IPS DF 19.7 (cell line): Measurements from ENCODE around the gene LRCOL1.

Source experiments
- DNase-seq: peaks from one replicate; pipeline ENCODE4 v3.0.0-alpha.2; 2013; ENCODE audit warnings: low read depth, low spot score

The LRCOL1 gene

DNA sequence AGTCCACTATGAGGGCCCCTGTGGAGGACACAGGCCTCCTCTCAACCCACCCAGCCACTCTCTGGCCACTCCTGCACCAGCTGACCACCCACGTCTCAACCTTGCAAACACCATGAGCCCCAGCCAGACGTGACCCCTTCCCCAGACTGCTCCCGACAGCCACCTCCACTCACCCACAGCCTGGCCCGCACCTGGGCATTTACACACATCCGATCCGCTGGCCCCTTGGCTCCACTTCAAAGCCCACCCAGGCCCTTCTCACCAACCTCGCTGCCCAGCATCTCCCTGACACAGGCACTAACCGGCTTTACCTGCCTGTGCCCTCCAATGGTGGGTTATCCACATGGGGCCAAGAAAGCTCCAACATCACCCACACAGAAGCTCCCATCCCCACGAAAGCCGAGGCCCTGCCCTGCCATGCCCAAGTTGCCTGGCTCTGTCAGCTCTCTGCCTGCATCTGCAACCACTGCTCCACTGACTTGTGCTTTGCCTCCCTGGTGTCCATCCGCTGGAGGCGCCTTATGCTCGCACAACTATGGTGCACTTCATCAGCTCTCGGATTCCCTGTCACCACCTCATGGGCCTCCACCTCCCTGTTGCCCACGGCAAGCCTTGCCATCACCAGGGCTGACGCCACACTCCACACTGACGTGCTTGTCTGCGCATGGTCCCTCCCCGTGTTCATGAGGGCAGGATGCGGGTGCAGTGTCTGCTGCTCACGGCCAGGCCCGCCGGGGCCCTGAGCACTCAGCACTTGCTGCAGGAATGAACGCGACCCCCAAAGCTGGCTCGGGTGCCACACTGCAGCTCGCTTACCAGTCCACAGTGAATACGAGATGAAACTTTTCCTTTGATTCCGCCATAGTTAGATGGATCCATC lies 24.9 kb upstream of the LRCOL1 start:
- DNase-seq, result no peak

DNA sequence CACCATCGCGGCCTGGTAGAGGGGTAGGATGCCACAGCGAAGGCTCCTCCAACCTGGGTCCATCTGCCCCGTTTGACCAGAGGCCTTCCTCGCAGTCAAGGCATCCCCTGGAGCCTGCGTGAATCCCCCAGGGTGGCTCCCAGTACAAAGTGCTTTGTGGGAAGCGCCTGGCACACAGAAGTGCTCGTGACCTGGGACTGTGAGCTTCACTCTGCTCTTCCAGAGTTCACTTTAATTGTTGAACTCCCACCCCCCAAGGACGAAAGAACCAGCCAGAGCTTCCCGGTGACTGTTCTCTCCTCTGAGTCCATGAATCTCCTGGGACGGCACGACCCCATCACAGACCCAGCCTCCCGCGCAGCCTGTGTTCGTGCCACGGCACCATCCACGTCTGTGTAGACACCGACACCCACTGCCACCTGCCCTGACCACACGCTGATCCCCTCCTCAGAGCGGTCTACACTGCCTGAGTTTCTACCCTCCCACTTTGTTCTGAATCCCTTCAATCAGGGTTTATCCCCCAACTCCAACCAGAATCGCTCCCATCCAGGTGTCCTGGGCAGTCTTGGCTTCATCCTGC lies 24.1 kb upstream of the LRCOL1 start:
- no peak for DNase-seq

DNA sequence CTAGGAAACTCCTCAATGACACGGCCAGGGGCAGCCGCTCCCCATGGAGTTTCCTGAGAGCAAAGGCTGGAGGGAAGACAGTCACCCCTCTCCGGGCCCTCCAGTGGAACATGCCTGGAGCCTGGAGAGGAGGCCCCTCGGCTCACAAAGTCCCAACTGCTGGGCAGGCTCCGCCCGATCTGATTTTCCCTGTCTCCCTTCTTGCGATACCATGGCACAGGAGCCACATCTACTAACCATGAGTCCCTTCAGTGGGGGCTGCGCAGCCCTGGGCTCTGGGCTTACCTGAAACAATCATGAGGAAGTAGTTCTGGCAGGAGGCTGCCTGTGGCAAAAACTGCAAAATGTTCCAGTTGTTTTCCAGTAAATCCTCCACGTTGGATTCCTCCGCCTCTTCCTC lies 23.5 kb upstream of the LRCOL1 start:
- DNase-seq, result no peak

DNA sequence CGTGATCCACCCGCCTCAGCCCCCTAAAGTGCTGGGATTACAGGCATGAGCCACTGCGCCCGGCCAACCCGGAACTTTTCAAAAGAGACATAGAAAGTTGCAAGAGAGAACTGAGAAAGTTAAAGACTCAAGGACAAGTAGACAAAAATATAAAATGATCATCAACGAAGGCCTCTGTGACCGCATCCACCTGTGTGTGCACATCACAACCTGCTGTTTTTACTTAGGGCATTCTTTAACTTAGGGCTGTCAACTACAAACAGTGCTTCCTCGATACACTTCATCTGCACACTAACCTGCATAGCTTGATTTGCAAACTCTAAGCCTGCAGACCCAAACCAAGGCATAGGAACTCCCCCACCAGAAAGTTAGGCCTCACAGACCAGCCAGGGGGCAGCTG lies 23.0 kb upstream of the LRCOL1 start:
- no peak for DNase-seq

DNA sequence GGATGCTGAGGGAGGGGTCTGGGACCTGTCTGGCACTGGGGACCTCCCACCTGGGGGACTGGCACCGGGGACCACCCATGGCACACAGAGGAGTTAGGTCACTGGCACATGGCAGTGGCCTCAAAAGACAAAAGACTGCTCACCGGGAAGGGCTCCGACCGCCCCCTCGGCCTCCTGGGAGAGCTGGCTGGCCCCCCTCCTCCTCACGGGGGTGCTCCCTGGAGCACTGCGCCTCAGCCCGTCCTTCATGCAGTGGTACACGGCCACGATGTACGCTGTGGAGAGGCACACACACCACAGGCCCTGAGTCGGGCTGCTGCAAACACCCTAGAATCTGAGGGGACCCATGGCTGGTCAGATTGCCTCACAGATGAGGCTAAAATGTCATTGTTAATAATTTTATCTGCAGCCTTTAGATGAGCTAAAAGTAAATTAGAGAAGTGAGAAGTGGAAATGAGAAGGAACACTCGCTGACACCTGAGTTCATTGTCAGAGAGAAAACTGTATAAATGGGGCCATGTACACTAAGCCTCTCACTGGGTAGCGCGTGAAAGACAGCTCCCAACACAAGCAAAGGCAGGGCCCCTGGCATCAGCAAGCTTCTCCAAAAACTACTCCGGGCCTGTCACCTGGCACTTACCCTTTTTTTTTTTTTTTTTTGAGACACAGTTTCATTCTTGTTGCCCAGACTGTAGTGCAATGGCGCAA lies 22.3 kb upstream of the LRCOL1 start:
- DNase-seq, result no peak

DNA sequence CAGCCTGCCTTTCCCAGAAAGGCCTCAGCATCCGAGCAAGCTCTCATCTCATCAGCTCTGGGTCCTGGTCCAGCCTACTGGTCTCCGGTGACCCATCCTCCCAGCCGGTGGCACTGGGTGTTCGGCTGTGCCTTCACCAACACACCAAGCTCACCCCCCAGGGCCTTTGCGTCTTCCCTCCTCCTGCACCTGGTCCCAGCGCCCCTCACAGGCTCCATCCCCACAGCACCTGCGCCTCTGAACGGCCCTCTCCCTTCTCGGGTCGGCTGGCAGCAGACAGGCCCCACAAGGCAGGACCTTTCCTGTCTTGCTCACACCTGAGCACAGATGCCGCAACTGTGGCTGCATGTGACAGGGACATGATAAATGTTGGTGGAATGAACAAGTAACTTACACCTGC lies 21.3 kb upstream of the LRCOL1 start:
- no peak for DNase-seq

DNA sequence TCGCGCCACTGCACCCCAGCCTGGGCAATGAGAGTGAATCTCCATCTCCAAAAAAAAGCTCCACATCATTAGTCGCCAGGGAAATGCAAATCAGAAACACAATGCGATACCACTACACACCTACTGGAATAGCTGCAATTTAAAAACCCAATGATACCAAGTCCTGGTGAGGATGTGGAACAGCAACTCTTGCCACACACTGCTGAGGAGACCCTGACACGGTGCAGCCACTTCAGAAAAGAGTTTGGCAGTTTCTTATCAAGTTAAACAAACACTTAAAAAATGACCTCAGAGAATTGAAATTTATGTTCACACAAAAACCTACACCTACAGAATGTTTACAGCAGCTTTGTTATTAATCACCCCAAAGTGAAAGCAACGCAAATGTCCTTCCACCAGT lies 20.3 kb upstream of the LRCOL1 start:
- no peak for DNase-seq

DNA sequence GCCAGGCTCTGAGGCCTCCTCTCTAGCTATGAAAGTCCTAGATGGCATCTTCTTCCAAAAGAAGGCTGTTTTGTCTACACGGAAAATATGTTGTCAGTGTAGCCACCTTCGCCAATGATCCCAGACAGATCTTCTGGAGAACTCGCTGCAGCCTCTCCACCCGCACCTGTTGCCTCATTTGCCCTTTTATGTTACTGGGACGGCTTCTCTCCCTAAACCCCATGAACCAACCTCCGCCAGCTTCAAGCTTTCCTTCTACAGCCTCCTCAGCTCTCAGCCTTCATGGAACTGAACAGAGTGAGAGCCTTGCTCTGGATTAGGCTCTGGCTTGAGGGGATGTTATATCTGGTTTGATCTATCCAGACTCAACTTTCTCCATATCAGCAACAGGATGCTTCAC lies 18.9 kb upstream of the LRCOL1 start:
- DNase-seq, result no peak

DNA sequence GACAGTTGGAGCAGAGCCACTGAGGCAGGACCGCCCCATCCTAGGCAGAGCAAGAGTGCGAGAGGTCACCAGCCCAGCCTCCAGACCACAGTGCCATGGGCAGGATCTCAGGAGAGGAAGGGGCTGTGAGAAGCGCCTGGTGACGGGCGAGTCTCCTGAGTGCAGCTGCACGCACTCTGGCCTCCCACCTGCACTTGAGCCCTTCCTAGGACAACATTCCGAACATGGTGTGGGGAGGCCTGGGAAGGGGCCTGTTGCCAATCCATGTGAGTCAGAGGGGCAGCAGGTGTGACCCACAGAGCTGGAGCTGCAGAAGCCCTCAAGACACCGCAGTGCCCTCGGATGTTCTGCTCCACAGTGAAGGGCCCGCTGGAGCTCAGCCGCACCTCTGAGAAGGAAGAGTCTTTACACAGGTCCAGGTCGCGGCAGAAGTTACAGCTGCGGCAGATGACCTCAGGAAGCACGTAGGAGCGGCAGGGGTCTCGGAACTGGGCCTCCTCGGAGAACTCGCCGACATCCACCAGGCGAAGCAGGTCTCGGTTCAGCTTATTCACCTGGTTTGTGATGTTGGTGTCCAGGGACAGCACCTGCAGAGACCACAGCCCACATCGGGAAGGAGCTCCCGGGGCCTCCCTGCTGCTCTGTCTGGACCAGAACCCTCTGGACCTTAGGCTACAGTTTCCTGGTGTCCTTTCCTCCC lies 15.5 kb upstream of the LRCOL1 start:
- no peak for DNase-seq

DNA sequence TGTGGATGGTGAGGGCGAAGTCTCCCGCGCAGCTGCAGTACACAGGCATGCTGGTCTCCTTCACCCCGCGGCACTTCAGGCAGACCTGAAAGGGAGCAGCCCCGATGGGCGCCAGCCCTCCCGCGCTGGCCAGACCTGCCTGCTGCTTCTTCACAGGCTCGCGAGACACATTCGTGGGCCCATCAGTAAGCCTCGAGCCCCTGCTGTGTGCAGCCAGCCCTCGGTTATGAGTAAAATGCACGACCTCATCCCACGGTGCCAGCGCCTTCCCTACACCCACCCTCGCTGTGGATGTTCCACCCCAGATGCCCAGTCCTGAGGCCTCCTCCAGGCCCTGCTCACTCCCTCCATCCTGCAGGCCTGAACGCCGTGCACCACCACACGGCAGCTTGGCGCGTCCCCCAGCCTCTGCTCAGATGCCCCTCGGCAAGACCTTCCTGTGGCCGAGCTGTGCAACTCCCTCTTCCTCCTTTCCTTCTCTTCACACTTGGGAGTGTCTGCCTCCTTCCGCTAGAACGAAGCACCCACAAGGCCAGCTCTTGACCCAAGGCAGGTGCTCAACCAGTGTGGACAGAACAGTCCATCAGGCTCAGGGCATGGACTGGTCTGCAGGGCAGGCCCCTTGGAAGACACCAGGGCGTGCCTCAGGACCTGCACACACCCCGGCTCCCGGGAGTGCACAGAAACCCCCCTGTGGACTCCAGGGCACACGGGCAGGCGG lies 14.7 kb upstream of the LRCOL1 start:
- DNase-seq, result no peak

DNA sequence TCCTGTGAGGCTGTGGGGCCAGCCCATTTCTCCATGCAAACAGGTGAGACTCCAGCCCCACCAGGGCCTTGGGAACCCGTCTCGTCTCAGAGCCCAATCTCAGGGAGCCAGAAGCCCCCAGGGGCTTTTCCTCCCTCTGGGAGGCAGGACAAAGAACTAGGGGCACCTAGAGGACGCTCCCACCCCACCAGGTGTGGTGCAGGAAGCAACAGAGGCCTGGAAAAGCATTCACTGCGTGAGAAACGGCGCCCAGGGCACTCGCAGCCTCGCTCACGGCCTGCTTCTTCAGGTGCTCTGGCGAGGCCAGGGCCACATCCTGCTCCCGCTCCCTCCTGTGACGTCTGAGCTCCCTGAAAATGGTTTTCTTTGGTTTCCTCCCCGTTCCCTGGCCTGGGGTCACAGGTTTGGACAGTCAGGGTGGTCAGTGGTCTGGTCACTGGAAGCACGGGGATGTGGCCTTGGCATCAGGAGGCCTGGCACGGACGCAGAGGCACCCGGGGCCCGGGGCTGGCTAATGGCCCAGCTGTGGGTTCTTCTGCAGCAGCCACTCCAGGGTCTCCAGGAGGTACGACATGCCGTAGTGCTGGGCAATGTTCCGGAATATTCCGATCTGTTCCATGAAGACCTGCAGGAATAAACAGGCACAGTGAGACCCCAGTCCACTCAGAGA lies 13.9 kb upstream of the LRCOL1 start:
- DNase-seq, result no peak

DNA sequence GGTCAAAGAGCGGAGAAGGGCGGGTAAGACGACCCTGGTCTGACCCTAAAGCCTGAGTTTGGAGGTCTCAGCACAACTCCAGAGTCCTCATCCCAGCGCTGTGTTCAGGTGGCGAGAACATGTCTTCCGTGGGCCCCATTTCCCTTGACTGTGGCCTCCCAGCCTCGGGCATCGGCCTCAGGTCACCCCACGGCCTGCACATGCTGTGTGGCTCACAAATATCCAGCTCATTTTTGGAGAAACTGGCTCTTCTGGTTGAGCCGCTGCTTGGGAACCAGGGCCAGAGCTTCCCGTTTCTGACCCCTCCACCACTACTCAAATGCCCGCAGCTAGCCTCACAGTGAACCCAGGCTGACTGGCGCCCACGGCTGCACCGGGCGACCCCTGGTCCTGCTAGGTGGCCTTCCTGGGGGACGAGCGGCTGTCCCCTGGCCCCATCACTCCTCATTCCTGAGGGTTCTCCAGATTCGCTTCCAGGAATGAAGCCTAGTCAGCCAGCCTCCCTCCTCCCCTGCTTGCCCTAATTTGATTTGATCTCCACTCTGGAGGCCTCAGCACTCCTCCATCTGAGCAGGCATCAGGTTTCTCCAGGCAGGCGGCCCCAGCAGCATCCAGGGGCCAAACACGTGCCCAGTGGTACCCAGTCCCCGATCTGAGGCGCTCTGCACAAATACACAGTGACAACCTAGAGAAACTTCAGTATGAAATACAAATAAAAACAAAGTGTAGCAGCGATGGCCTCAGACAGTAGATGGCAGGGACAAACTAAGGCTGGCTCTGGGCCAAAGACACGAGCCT lies 12.9 kb upstream of the LRCOL1 start:
- DNase-seq, result no peak

DNA sequence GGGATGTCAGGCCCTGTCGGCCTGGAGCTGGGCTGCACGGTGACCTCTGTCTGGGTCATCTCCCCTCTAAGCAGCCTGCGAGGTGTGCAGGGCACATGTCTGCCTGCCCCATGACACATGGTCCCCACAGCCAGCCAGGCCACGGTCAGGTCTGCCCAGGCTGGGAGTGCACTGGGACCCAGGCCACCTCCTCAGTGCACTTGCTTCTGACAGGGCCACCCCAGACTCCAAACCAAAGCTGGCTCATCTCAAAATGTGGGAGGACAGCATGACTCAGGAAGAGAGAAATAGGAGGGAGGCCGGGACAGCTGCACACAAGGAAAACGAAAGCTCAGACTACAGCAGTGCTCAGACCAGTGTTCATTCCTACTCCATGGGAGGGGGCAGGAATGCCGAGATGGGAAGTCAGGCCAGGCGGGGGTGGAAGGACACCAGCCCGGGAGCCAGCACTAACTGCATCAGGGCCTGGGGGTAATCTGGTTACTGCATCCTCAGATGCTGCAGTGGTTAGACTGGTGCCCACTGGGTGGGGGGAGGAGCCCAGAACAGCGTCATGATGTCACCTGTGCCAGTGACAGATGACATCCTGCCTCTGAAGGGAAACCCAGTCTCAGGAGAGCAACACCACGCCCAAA lies 12.2 kb upstream of the LRCOL1 start:
- DNase-seq, result no peak

DNA sequence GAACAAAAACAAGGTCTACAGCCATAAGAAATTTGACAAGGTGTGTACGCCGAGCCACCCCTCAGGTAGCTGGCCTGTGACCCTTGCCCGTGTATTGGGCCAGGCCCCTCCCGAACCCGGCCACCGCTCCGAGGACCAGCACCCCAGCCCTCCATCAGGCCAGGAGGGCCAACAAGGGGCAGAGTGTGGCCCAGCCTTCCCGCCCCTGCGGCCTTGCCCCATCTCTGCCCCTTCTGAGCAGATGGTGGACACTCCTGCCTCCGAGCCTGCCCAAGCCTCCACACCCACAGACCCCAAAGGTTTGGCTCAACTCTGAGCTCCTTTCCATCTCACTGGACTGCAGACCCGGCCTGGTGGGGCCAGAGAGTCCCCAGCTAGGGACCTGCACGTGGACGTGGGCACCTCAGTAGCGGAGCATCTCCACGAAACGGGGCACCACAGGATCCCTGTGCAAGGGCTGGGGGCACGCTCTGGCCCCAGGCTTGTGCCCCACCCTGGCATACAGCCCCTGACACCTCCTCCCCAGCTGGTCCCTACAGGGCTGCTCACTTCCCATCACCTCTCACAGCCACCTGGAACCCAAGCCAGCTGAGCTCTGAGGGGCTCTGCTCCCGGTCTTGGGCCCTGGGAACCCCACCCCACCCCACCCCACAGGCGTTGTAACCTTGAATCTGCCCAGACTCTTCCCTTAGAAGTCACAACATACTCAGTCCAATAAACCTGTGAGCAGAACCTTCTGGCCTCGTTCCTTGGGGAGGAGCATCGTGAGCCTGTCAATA lies 11.5 kb upstream of the LRCOL1 start:
- no peak for DNase-seq

DNA sequence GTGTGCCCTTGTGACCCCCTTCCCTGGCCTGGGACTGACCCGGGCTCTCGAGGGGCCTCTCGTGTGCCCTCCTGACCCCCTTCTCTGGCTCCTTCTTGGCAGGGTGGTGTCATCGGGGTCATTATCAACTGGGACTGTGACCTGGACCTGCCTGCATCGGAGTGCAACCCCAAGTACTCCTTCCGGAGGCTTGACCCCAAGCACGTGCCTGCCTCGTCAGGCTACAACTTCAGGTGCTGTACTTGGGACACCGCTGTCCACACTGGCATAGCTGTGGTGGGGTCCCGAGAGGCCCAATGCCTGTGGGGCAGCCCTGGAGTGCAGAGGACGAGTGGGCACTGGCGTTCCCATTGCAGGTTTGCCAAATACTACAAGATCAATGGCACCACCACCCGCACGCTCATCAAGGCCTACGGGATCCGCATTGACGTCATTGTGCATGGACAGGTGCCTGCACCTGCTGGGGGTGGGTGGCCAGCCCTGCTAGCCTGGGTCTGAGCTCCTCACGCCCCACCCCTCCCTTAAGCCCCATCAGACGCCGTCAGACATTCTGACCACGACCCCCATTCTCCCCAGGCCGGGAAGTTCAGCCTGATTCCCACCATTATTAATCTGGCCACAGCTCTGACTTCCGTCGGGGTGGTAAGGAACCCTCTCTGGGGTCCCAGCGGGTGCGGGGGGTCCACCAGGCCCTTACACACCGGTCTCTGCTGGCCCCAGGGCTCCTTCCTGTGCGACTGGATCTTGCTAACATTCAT lies 10.7 kb upstream of the LRCOL1 start:
- no peak for DNase-seq

DNA sequence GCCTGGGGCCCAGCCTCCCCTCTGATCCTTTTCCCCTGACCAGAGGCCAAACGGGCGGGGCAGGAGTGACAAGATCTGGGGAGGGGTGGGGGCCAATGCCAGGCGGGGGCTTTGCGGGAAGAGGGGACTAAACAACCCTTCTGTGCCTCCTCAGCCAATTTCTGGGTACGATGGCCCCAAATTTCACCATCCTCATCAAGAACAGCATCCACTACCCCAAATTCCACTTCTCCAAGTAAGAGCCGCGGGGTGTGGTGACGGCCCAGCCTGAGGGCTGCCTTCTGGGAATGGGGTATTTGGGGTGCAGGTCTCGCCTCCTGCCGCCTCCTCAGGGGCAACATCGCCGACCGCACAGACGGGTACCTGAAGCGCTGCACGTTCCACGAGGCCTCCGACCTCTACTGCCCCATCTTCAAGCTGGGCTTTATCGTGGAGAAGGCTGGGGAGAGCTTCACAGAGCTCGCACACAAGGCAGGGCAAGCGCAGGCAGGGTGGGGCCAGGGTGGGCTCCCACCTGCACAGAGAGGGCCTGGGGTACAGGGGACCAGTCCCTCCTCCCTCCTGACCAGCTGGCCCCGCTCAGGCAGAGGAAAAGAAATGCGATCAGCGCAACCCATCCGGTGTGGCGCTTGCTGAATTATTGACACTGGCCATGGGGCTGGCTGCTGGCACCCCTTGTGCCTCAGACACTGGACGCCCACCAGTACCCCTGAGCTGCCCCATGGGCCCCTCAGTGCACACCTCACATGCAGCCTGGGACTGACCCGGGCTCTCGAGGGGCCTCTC lies 9.9 kb upstream of the LRCOL1 start:
- no peak for DNase-seq

DNA sequence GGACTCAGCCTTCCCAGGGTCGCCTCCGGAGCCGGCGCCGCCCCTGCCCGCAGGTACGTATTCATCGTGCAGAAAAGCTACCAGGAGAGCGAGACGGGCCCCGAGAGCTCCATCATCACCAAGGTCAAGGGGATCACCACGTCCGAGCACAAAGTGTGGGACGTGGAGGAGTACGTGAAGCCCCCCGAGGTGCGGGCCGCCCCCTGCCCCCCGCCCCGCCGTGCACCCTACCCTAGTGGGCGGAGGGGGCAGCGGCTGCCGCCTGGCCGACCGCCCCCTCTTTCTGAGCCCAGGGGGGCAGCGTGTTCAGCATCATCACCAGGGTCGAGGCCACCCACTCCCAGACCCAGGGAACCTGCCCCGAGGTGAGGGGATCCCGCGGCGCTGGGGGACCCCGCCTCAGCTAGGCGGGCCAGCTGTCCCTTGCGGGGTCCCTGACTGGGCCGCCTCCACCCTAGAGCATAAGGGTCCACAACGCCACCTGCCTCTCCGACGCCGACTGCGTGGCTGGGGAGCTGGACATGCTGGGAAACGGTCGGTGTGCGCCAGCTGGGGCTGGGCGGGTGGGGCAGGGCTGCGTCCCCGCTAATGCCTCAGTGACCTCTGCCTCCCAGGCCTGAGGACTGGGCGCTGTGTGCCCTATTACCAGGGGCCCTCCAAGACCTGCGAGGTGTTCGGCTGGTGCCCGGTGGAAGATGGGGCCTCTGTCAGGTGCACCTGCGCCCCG lies 9.2 kb upstream of the LRCOL1 start:
- no peak for DNase-seq
